GM19328 (cell line): ENCODE results near the gene NFAT5.
"Not testable (repeated sequence)": the region's sequence is repeated elsewhere in the genome, so short reads cannot be mapped to it uniquely, and the experiment has no call there.

Source experiments
- ATAC-seq: cut with Tn5 transposase; IDR thresholded peaks from one replicate; pipeline ENCODE4 v1.9.1; 2021; ENCODE audit warnings: mild to moderate bottlenecking, moderate library complexity; ENCODE audit not compliant: unreplicated experiment

Gene NFAT5

DNA sequence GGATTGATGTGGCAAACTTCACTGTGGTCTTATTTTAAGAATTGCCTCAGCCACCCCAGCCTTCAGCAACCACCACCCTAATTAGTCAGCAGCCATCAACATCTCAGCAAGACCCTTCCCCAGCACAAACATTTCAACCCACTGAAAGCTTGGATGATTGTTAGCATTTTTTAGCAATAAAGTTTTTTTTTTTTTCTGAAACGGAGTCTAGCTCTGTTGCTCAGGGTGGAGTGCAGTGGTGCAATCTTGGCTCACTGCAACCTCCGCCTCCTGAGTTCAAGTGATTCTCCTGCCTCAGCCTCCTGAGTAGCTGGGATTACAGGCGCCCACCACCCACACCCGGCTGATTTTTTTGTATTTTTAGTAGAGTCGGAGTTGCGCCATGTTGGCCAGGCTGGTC is 19.1 kb upstream of the NFAT5 start:
- ATAC-seq: not testable (repeated sequence)

- no peak for ATAC-seq
Observed at GRCh38 chr16:69553332-69553731, 12.4 kb upstream of the NFAT5 start.

- ATAC-seq: no peak
Observed at GRCh38 chr16:69554495-69554894, 11.3 kb upstream of the NFAT5 start.

DNA sequence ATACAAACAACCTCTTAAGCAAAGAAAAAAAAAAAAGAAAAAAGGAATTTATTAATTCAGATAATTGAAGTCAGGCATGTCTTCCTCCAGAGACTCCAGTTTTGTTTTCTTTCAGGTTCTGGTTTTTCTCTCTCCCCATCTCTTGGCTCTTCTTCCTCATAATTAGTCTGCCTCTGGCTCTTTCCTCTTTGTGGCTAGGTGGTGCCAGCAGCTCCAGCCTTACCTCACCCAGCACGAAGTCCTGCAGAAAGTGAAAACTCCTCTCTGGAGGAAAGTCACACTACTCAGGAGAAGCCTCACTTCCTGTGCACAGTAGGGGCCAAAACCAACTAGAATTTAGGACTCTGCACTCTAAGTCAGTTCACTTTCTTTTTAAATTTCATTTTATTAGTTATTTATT is 10.3 kb upstream of the NFAT5 start:
- no peak for ATAC-seq

DNA sequence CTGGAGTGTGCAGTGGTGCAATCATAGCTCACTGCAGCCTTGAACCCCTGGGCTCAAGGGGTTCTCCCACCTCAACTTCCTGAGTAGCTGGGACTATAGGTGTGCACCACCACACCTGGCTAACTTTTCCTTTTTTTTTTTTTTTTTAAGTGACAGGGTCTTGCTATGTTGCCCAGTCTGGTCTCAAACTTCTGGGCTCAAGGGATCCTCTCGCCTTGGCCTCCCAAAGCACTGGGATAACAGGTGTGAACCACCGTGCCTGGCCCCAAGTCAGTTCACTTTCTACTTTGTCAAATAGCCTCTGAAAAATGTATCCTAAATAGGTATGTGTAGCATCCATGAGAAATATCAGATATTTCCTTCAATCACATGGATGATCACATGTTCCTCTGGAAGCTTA is 9.9 kb upstream of the NFAT5 start:
- no peak for ATAC-seq

DNA sequence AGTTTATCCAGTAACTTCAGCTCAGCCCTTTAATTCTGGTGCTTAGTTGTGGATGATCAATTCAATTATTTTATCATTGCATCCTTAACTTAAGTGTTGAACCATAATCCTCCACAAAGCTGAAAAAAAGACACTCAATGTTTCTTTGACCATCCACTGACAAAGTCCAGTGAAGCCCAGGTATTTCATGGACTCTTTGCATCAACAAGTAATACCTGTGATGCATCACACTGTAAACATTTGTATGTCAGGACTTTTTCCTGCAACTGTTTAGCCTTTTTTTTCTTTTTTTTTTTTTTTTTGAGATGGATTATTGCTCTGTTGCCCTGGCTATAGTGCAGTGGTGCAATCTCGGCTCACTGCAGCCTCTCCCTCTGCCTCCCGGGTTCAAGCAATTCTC is 6.6 kb upstream of the NFAT5 start:
- no peak for ATAC-seq

DNA sequence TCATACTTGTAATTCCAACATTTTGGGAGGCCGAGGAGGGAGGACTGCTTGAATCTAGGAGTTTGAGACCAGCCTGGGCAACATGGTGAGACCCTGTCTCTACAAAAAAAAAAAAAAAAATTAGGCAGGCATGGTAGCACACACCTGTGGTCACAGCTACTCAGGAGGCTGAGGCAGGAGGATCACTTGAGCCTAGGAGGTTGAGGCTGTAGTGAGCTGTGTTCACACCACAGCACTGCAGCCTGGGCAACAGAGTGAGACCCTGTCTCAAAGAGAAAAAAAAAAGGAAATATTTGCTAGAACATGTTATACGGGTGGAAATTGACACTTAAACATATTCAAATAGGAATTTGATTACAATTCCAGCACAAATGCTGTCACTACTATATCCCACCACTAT is 4.4 kb upstream of the NFAT5 start:
- not testable (repeated sequence) for ATAC-seq

DNA sequence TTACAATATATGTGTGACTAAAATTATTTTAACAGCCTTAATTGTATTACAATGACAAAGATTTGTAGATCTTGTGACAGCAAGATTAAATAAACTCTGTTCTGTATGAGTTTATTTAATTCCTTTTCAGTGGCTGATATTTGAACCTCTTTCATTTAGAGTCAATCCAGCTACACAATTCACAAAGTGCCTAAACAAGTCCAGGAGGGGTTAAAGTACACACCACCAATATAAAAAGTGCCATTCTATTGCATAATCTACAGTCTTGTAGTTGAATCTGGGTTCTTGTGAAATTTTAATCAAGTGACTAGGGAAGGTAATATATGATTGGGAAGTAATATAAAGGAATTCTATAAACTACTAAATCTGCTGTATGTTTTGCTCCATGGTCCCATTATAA is 3.9 kb upstream of the NFAT5 start:
- ATAC-seq: no peak

- ATAC-seq: no peak
Observed at GRCh38 chr16:69562813-69563212, 3.0 kb upstream of the NFAT5 start.

- peak; percentile 28 for ATAC-seq
Observed at GRCh38 chr16:69563605-69564580, 1.9 kb upstream of the NFAT5 start.

GRCh38 chr16:69564845-69565670 is 708 bp upstream of the NFAT5 start:
- ATAC-seq: peak; percentile 24

DNA sequence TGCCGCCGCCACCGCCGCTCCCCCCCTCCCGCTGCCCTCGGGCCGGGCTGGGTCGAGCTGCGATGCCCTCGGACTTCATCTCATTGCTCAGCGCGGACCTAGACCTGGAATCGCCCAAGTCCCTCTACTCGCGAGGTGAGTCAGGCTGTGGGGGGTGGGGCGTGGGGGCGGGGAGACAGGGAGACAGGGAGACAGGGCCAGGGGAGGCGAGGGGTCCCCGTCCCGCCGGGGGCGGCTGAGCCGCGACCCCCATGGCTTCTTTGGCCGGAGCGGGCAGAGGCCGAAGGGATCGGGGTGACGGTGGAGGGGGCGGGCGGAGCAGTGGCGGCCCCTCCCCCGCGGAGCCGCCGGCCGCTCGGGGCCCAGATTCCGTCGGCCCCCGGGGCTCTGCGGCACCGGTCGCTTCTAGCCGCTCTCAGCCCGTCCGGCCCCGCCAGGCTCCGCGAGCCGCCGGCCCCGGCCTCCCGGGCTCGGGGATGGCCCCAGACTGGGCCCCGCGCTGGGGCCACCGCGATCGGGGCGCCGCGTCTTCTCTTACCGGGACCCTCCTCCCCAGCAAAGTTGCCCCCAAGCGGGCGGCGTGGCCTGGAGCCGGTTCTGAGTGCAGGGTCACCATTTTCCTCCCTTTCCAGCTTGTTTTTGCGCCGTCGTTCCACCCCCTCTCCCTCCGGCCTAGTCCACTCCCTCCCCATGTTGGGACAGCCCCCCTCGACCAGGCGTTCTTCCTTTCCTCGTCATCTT is 644 bp downstream of the NFAT5 start:
- peak; percentile 30 for ATAC-seq

DNA sequence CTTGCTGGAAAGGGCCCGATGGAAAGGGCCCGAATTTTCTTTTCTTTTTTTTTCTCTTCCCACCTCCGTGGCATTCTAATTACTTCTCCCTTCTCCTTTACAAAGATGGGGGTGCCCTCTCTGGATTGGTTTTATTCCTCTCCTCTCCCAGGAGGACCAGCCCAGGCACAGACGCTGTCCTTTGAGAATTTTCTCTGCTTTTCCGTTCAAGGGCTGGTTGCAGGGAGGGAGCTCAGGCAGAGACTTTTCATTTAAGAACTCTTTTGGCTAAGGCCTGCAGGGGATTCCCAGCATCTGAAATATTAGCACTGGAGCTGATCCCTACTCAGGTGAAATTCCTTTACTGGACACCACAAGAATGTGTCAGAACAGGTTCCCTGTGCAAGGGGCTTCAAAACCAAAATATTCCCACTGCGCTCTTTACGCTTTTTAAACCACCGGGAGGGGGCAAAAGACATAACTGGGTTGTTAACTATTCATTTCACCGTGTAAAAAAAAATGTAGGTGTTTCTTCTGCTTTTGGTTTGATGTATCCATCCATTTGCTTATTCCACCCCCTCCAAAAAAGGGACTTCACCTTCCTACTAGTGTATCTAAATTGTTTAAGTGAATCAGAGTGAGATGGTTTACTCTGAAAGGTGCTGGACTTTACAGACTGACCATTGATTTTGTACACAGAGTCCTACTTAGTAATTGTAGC is 1.4 kb downstream of the NFAT5 start:
- no peak for ATAC-seq

DNA sequence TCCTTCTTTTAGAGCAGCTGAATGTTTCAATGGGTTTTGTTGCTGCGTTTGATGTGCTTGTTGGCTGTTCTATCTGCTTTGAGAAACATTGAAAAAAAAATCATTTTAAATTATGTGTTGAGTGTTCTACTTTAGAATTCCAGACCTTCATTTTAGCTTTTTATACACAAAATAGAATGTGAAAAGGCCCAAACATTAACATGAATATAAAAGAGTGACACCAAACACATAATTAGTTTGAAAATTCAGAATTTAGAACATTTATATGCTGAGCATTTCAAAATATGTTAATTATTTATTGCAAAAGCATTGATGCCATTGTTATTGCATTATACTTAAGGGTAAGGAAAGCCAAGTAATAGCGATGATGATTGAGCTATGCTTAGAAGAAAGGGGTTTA is 2.9 kb downstream of the NFAT5 start:
- ATAC-seq: no peak

- ATAC-seq: not testable (repeated sequence)
Observed at GRCh38 chr16:69578771-69579170, 13.0 kb downstream of the NFAT5 start.

DNA sequence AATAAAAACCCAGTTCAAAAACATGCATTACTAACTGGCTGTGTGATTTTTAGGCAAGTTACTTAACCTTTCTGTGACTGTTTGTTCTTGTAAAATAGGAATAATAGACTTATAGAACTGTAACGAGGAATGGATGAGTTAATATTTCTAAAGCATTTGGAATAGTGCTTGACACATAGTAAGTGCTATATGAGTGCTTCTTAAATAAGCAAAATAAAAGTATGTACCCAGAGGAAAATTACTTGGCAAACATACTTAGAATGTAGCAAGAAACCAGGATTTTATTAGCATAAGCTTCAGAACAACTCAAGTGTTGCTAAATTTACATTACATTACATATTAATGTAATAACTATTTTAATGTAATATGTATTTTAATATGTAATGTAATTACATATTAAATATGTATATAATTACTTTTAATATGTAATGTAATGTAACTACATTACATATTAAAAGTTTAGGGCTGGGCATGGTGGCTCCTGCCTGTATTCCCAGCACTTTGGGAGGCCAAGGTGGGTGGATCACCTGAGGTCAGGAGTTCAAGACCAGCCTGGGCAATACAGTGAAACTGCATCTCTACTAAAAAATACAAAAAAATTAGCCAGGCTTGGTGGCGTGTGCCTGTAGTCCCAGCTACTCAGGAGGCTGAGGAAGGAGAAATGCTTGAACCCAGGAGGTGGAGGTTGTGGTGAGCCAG is 14.2 kb downstream of the NFAT5 start:
- ATAC-seq: no peak

- no peak for ATAC-seq
Observed at GRCh38 chr16:69581297-69581696, 15.5 kb downstream of the NFAT5 start.

DNA sequence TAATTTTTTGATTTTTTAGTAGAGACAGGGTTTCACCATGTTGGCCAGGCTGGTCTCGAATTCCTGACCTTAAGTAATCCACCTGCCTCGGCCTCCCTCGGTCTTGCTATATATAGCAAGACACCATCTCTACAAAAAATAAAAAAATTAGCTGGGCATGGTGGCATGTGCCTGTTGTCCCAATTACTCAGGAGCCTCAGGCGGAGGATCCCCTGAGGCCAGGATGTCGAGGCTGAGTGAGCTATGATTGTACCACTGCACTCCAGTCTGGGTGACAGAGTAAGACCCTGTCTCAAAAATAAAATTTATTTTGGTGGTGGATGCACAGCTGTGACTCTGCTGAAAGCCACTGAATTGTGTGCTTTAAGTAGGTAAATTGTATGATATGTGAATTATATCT is 18.7 kb downstream of the NFAT5 start:
- ATAC-seq: not testable (repeated sequence)

- ATAC-seq: no peak
Observed at GRCh38 chr16:69589434-69590269, 23.9 kb downstream of the NFAT5 start.
